Kidney (tissue), 14 donors: ENCODE measurements around the gene FHOD3. TPM values are rescaled to one million over a fixed set of nuclear protein-coding genes. Genes with fewer than 3 reads are reported as not detected.

Source experiments
- DNase-seq, 5 donors: peaks; one replicate each; pipeline ENCODE4 v3.0.0-alpha.2; 2013 to 2020
- FAIRE-seq: peaks from 2 replicates; lab custom pipeline; 2012; peaks lifted over from hg19 to GRCh38; lab: Jason Lieb, UNC
- H3K27ac ChIP-seq, 2 donors: one replicate each; pipeline ENCODE4 v1.7.0; 2013; ENCODE audit warnings: low read depth in 2 of 2, low read length in 2 of 2, inconsistent platforms in 1 of 2
- H3K27me3 ChIP-seq: one replicate; pipeline ENCODE4 v1.7.1; 2013; ENCODE audit warnings: low read length, inconsistent platforms; ENCODE audit not compliant: control insufficient read depth, insufficient read depth
- H3K36me3 ChIP-seq, 3 donors: one replicate each; pipeline versions ENCODE4 v1.7.0 to v1.7.1; 2013; ENCODE audit warnings: low read length in 3 of 3, control low read depth in 1 of 3, inconsistent platforms in 1 of 3; ENCODE audit not compliant: insufficient read depth in 3 of 3, control insufficient read depth in 2 of 3
- H3K4me1 ChIP-seq, 3 donors: one replicate each; pipeline versions ENCODE4 v1.7.0 to v1.7.1; 2013; ENCODE audit warnings: low read length in 3 of 3, inconsistent platforms in 1 of 3, low read depth in 1 of 3; ENCODE audit not compliant: control insufficient read depth in 2 of 3, insufficient read depth in 2 of 3
- H3K4me3 ChIP-seq, 3 donors: one replicate each; pipeline versions ENCODE4 v1.7.0 to v1.8.1; 2013; ENCODE audit warnings: low read length in 3 of 3, control low read depth in 1 of 3, inconsistent platforms in 1 of 3
- H3K9ac ChIP-seq, 3 donors: one replicate each; pipeline versions ENCODE4 v1.7.0 to v1.7.1; 2013; ENCODE audit warnings: low read length in 3 of 3, control low read depth in 1 of 3, inconsistent platforms in 1 of 3
- H3K9me3 ChIP-seq, 3 donors: one replicate each; pipeline versions ENCODE4 v1.7.0 to v1.7.1; 2013; ENCODE audit warnings: low read length in 3 of 3, control low read depth in 1 of 3, inconsistent platforms in 1 of 3; ENCODE audit not compliant: control insufficient read depth in 2 of 3, insufficient read depth in 1 of 3
- CTCF ChIP-seq: IDR thresholded peaks from 3 replicates; pipeline ENCODE4 v1.5.1; 2012; ENCODE audit warnings: mild to moderate bottlenecking, moderate library complexity, borderline replicate concordance; ENCODE audit not compliant: insufficient read depth; ENCODE audit errors: extremely low read depth
- intact Hi-C: fragments of 100-400 bp; cut with DNase I; formaldehyde crosslinking; loops from one replicate; pipeline ENCODE4 v1.11.1; 2022
- polyA plus RNA-seq: library from polyadenylated mRNA; stranded (reverse); fragments of 350-450 nt; fragmentation: Illumina TruSeq; extraction: RNeasy Lipid Tissue Mini Kit (QIAGEN cat#74804); gene quantifications from one replicate; pipeline ENCODE4 v1.2.3, GENCODE V29; 2014; ENCODE audit warnings: low read depth, low replicate concordance; ENCODE audit not compliant: insufficient read depth
- total RNA-seq: library from RNA; stranded (reverse); fragmentation: NEBNext Ultra II Directional; extraction: Animal tissue kit (Norgen Biotek cat#: 25700); gene quantifications from one replicate; pipeline ENCODE4 v1.2.1, GENCODE V29; 2021
- donor health status: control.
- donor health status: control.
- donor health status: control.
- donor health status: control.
- donor health status: control.
- donor health status: DM: yes; HTN: yes; CAD: no.
- donor health status: Normal renal cell carcinoma (clear cell type).

Gene FHOD3
- total and polyA plus RNA-seq, 2 donors from 2014 or later: 21.5 to 28.0 TPM

GRCh38 chr18:36455931-36456330, 158.4 kb downstream of the FHOD3 start:
- H3K27me3 ChIP-seq: no peaks in the 10 kb centered on the region
- FAIRE-seq (no peak), DNase-seq (no peak)
- no peak overlapping the region for H3K4me3 ChIP-seq
- no peak overlapping the region for H3K9ac ChIP-seq
- H3K36me3 ChIP-seq: no peaks in the 10 kb centered on the region
- intact Hi-C loops: no loop called here
- no peaks in the 10 kb centered on the region for H3K9me3 ChIP-seq
- H3K4me1 ChIP-seq: peaks cover 0 to 6% (median 0%) of the 10 kb centered on the region in 3 donors
- no peak overlapping the region for H3K27ac ChIP-seq
- no peak for TF ChIP-seq CTCF

- H3K4me3 ChIP-seq: no peak overlapping the region
- TF ChIP-seq CTCF: no peak
- H3K4me1 ChIP-seq: peaks cover 0 to 3% (median 0%) of the 10 kb centered on the region in 3 donors
- FAIRE-seq (no peak), DNase-seq (no peak)
- H3K27ac ChIP-seq: no peak overlapping the region
- no peaks in the 10 kb centered on the region for H3K36me3 ChIP-seq
- intact Hi-C loops: no loop called here
- H3K9ac ChIP-seq: no peak overlapping the region
- H3K9me3 ChIP-seq: no peaks in the 10 kb centered on the region
- H3K27me3 ChIP-seq: no peaks in the 10 kb centered on the region
Measured at GRCh38 chr18:36456622-36457021, 159.1 kb downstream of the FHOD3 start.

GRCh38 chr18:36457683-36458082, 160.2 kb downstream of the FHOD3 start:
- no peak overlapping the region for H3K9ac ChIP-seq

More at GRCh38 chr18:36457683-36458082, 160.2 kb downstream of the FHOD3 start:
- Histone ChIP-seq H3K4me1 (peaks cover 0 to 3% (median 0%) of the 10 kb centered on the region in 3 donors), H3K36me3 (no peaks in the 10 kb centered on the region), H3K4me3 (no peak overlapping the region), H3K27me3 (no peaks in the 10 kb centered on the region), H3K9me3 (no peaks in the 10 kb centered on the region), H3K27ac (no peak overlapping the region)
- DNase-seq: no peak
- TF ChIP-seq CTCF: no peak
- intact Hi-C loops: no loop called here
- FAIRE-seq: no peak
